HG02678 (cell line): ENCODE measurements around the gene ZMIZ1.

Experiments
- ATAC-seq: cut with Tn5 transposase; IDR thresholded peaks from one replicate; pipeline ENCODE4 v1.9.1; 2021; ENCODE audit warnings: mild to moderate bottlenecking, moderate library complexity; ENCODE audit not compliant: unreplicated experiment

The ZMIZ1 gene

GRCh38 chr10:79182781-79183467 is 114.2 kb downstream of the ZMIZ1 start:
- ATAC-seq = no peak

GRCh38 chr10:79183468-79183865 is 114.7 kb downstream of the ZMIZ1 start:
- ATAC-seq = no peak

- ATAC-seq = no peak
Measured at GRCh38 chr10:79184145-79184625, 115.4 kb downstream of the ZMIZ1 start.

GRCh38 chr10:79184657-79185056 is 115.9 kb downstream of the ZMIZ1 start:
- no peak for ATAC-seq

- ATAC-seq = no peak
Measured at GRCh38 chr10:79185067-79185774, 116.5 kb downstream of the ZMIZ1 start.

- no peak for ATAC-seq
Measured at GRCh38 chr10:79185796-79186374, 117.1 kb downstream of the ZMIZ1 start.

GRCh38 chr10:79186486-79187120 is 117.8 kb downstream of the ZMIZ1 start:
- no peak for ATAC-seq

GRCh38 chr10:79187121-79187940 is 118.6 kb downstream of the ZMIZ1 start:
- ATAC-seq = no peak

- ATAC-seq = no peak
Measured at GRCh38 chr10:79188154-79188965, 119.6 kb downstream of the ZMIZ1 start.

- ATAC-seq = no peak
Measured at GRCh38 chr10:79189181-79189580, 120.4 kb downstream of the ZMIZ1 start.

- ATAC-seq = no peak
Measured at GRCh38 chr10:79189853-79190435, 121.2 kb downstream of the ZMIZ1 start.

GRCh38 chr10:79190740-79191261 is 122.0 kb downstream of the ZMIZ1 start:
- ATAC-seq = no peak

GRCh38 chr10:79191951-79192676 is 123.3 kb downstream of the ZMIZ1 start:
- ATAC-seq = no peak

GRCh38 chr10:79192677-79193003 is 123.9 kb downstream of the ZMIZ1 start:
- ATAC-seq = no peak

- ATAC-seq = no peak
Measured at GRCh38 chr10:79193694-79194382, 125.1 kb downstream of the ZMIZ1 start.

- peak; percentile 89 for ATAC-seq
Measured at GRCh38 chr10:79195091-79195923, 126.5 kb downstream of the ZMIZ1 start.
